ENCODE measurements around the gene GBE1. TPM values are rescaled to one million over a fixed set of nuclear protein-coding genes. Genes with fewer than 3 reads are reported as not detected.

The GBE1 gene
- total and polyA plus RNA-seq, 2 donors, result 32.6 to 35.5 TPM

DNA sequence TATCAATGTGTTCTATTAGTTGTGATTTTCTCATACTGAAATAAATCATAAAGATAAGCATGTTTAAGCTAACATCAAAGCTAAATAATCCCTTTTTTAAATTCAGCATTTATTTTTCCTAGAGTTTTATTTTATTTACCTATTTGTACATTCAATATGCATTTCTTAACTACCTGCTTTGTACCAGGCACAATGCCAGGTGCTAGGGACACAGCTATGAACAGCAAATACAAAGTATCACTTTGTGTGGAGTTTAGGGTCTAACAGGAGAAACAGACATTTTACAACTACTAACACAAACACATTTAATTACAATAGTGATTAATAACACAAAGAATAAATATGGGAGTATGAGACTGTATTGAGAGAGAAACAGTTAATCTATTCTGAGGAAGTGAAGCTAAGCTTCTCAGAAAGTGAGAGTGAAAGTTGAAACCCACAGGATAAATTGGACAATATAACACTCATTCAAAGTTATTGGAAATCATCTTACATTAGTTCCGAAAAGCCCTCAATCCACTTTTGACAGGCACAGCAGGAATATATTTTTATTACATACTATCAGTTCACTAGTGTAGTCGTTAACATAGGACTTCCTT is 159.6 kb downstream of the GBE1 start:
- Histone ChIP-seq H3K27ac (ENCODE audit: low read depth) (no peak overlapping the region), H3K4me1 (ENCODE audit: insufficient read depth) (no peaks in the 10 kb centered on the region), H3K36me3 (ENCODE audit: insufficient read depth) (peaks cover 3% of the 10 kb centered on the region), H3K4me3 (ENCODE audit: low read depth, low read length) (no peak overlapping the region)
- WGBS, result 79% methylated on average over 2 of the region's 2 CpGs
- DNase-seq (ENCODE audit: extremely low spot score), result no peak

DNA sequence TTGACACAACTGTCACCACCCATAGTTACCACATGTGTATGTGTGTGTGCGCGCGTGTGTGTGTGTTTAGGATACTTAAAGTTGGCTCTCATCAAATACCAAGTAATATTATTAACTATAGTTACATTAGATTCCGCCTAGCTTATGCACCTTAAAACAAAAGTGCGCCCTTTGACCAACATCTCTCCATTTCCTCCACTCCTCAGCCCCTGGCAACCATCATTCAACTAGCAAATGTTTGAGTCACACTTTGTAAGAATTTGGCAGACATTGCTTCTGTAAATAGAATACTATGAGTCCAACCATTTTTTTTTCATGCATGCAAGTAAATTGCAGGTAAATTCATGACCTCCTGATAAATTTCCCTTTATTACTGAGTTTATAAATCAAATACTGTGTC is 169.3 kb downstream of the GBE1 start:
- no peaks in the 10 kb centered on the region for H3K4me1 ChIP-seq (ENCODE audit: insufficient read depth)
- no peak overlapping the region for H3K4me3 ChIP-seq (ENCODE audit: low read depth, low read length)
- WGBS, result 89% methylated on average over 5 of the region's 5 CpGs
- DNase-seq (ENCODE audit: extremely low spot score), result no peak
- H3K36me3 ChIP-seq (ENCODE audit: insufficient read depth), result no peaks in the 10 kb centered on the region
- H3K27ac ChIP-seq (ENCODE audit: low read depth), result no peak overlapping the region

GRCh38 chr3:81585937-81586336 is 175.5 kb downstream of the GBE1 start:
- H3K27ac ChIP-seq (ENCODE audit: low read depth), result no peak overlapping the region
- no peak overlapping the region for H3K4me3 ChIP-seq (ENCODE audit: low read depth, low read length)
- DNase-seq (ENCODE audit: extremely low spot score), result no peak
- WGBS, result 98% methylated on average over 5 of the region's 5 CpGs
- H3K4me1 ChIP-seq (ENCODE audit: insufficient read depth), result no peaks in the 10 kb centered on the region
- no peaks in the 10 kb centered on the region for H3K36me3 ChIP-seq (ENCODE audit: insufficient read depth)

- Histone ChIP-seq H3K36me3 (ENCODE audit: insufficient read depth) (no peaks in the 10 kb centered on the region), H3K4me1 (ENCODE audit: insufficient read depth) (no peaks in the 10 kb centered on the region), H3K4me3 (ENCODE audit: low read depth, low read length) (no peak overlapping the region), H3K27ac (ENCODE audit: low read depth) (no peak overlapping the region)
- DNase-seq (ENCODE audit: extremely low spot score), result no peak
- WGBS, result 92% methylated on average over 2 of the region's 2 CpGs
These were observed 176.4 kb downstream of the GBE1 start for GRCh38 chr3:81585056-81585455.

DNA sequence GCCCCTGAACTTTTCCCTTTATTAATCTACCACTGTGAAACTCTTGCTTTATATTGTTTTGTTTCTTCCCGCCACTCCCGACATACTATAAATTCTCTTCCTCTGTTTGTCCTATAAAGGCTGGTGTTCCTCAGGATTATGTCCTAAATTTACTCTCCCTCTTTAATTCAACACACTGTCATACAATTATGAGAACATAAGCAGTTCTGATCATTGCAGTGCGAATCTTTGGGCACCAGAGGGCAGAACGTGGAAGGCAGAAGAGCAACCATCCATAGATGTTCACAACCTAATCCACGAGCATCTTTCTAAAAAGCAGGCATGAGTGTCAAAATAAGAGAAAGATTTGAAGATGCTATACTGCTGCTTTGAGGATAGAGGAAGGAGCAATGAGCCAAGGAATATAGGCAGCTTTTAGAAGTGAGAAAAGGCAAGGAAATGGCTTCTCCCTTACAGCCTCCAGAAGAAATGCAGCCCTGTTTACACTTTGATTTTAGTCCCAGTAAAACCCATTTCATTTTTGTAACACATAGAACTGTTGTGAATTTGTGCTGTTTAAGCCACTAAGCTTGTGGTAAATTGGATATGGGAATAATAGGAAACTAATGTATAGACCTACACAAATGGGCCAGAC is 179.4 kb downstream of the GBE1 start:
- no peak overlapping the region for H3K4me3 ChIP-seq (ENCODE audit: low read depth, low read length)
- H3K4me1 ChIP-seq (ENCODE audit: insufficient read depth), result no peaks in the 10 kb centered on the region
- WGBS, result 48% methylated on average over 5 of the region's 5 CpGs
- DNase-seq (ENCODE audit: extremely low spot score), result no peak
- H3K27ac ChIP-seq (ENCODE audit: low read depth), result no peak overlapping the region
- H3K36me3 ChIP-seq (ENCODE audit: insufficient read depth), result no peaks in the 10 kb centered on the region

DNA sequence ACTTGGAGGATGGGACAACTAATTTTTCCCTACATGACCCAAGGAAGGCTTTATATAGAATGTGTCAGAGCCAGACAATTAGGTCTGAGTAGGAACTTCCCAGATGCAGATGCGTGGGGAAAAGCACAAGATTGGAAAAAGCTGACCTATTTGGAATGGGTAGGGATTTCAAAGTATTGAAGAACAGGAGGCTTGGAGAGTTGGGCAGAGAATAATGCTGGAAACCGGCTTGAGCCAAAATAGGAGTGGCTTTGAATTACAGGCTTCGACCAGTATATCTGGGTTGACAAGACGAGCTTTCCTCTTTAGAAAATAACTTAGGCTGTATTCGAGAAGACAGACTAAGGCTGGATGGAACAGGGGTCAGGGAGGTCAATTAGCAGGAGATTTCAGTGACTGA is 181.1 kb downstream of the GBE1 start:
- DNase-seq (ENCODE audit: extremely low spot score), result no peak
- WGBS, result 46% methylated on average over 5 of the region's 5 CpGs
- Histone ChIP-seq H3K4me3 (ENCODE audit: low read depth, low read length) (no peak overlapping the region), H3K36me3 (ENCODE audit: insufficient read depth) (peaks cover 2% of the 10 kb centered on the region), H3K27ac (ENCODE audit: low read depth) (no peak overlapping the region), H3K4me1 (ENCODE audit: insufficient read depth) (no peaks in the 10 kb centered on the region)

GRCh38 chr3:81579744-81580143 is 181.7 kb downstream of the GBE1 start:
- DNase-seq (ENCODE audit: extremely low spot score), result no peak
- 89% methylated on average over 2 of the region's 2 CpGs for WGBS
- no peak overlapping the region for H3K4me3 ChIP-seq (ENCODE audit: low read depth, low read length)
- H3K27ac ChIP-seq (ENCODE audit: low read depth), result no peak overlapping the region
- no peaks in the 10 kb centered on the region for H3K4me1 ChIP-seq (ENCODE audit: insufficient read depth)
- peaks cover 2% of the 10 kb centered on the region for H3K36me3 ChIP-seq (ENCODE audit: insufficient read depth)

- no peak for DNase-seq (ENCODE audit: extremely low spot score)
- no peak overlapping the region for H3K4me3 ChIP-seq (ENCODE audit: low read depth, low read length)
- no peak overlapping the region for H3K27ac ChIP-seq (ENCODE audit: low read depth)
- no peaks in the 10 kb centered on the region for H3K4me1 ChIP-seq (ENCODE audit: insufficient read depth)
- 98% methylated on average over 1 of the region's 1 CpG for whole genome bisulfite sequencing
- H3K36me3 ChIP-seq (ENCODE audit: insufficient read depth), result peaks cover 2% of the 10 kb centered on the region
These were observed 189.2 kb downstream of the GBE1 start for GRCh38 chr3:81572201-81572756.

GRCh38 chr3:81568378-81568777 is 193.1 kb downstream of the GBE1 start:
- Histone ChIP-seq H3K27ac (ENCODE audit: low read depth) (no peak overlapping the region), H3K36me3 (ENCODE audit: insufficient read depth) (no peaks in the 10 kb centered on the region), H3K4me1 (ENCODE audit: insufficient read depth) (no peaks in the 10 kb centered on the region), H3K4me3 (ENCODE audit: low read depth, low read length) (no peak overlapping the region)
- 88% methylated on average over 5 of the region's 5 CpGs for WGBS
- DNase-seq (ENCODE audit: extremely low spot score), result no peak

- Histone ChIP-seq H3K36me3 (ENCODE audit: insufficient read depth) (no peaks in the 10 kb centered on the region), H3K4me3 (ENCODE audit: low read depth, low read length) (no peak overlapping the region), H3K4me1 (ENCODE audit: insufficient read depth) (no peaks in the 10 kb centered on the region), H3K27ac (ENCODE audit: low read depth) (no peak overlapping the region)
- WGBS, result 90% methylated on average over 2 of the region's 2 CpGs
- no peak for DNase-seq (ENCODE audit: extremely low spot score)
These were observed 196.4 kb downstream of the GBE1 start for GRCh38 chr3:81565041-81565440.

DNA sequence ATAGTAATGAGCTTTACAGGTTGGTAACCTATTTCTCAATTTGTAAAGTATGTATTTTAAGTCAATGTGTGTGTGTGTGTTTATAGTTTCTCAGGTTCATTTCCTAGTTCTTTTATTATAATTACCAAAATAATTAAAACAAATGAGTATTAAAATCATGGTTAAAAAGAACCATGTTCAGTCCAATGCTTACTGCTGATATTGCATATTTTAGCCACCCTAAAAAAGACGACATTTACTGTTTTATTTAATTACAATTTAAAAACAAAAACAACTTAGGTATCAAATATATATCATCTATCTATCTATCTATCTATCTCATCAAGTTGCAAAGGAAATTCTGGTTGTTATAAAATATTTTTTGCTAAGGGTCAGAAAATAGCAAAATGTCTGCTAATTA is 203.3 kb downstream of the GBE1 start:
- H3K4me3 ChIP-seq (ENCODE audit: low read depth, low read length), result no peak overlapping the region
- no peak overlapping the region for H3K27ac ChIP-seq (ENCODE audit: low read depth)
- WGBS, result 95% methylated on average over 1 of the region's 1 CpG
- no peak for DNase-seq (ENCODE audit: extremely low spot score)
- no peaks in the 10 kb centered on the region for H3K36me3 ChIP-seq (ENCODE audit: insufficient read depth)
- no peaks in the 10 kb centered on the region for H3K4me1 ChIP-seq (ENCODE audit: insufficient read depth)

- DNase-seq (ENCODE audit: extremely low spot score), result no peak
- no peaks in the 10 kb centered on the region for H3K4me1 ChIP-seq (ENCODE audit: insufficient read depth)
- no peak overlapping the region for H3K4me3 ChIP-seq (ENCODE audit: low read depth, low read length)
- 73% methylated on average over 2 of the region's 2 CpGs for WGBS
- no peaks in the 10 kb centered on the region for H3K36me3 ChIP-seq (ENCODE audit: insufficient read depth)
- no peak overlapping the region for H3K27ac ChIP-seq (ENCODE audit: low read depth)
These were observed 206.6 kb downstream of the GBE1 start for GRCh38 chr3:81554801-81555200.

- Histone ChIP-seq H3K4me1 (ENCODE audit: insufficient read depth) (no peaks in the 10 kb centered on the region), H3K36me3 (ENCODE audit: insufficient read depth) (no peaks in the 10 kb centered on the region), H3K27ac (ENCODE audit: low read depth) (no peak overlapping the region), H3K4me3 (ENCODE audit: low read depth, low read length) (no peak overlapping the region)
- 68% methylated on average over 1 of the region's 1 CpG for WGBS
- no peak for DNase-seq (ENCODE audit: extremely low spot score)
These were observed 207.1 kb downstream of the GBE1 start for GRCh38 chr3:81554388-81554787.

- H3K4me1 ChIP-seq (ENCODE audit: insufficient read depth), result no peaks in the 10 kb centered on the region
- no peaks in the 10 kb centered on the region for H3K36me3 ChIP-seq (ENCODE audit: insufficient read depth)
- no peak overlapping the region for H3K27ac ChIP-seq (ENCODE audit: low read depth)
- 91% methylated on average over 2 of the region's 2 CpGs for WGBS
- no peak for DNase-seq (ENCODE audit: extremely low spot score)
- no peak overlapping the region for H3K4me3 ChIP-seq (ENCODE audit: low read depth, low read length)
These were observed 211.0 kb downstream of the GBE1 start for GRCh38 chr3:81550415-81550814.

All from urinary bladder (tissue), 4 donors.